ENCODE measurements around the gene SLC35F3. TPM values are rescaled to one million over a fixed set of nuclear protein-coding genes. Genes with fewer than 3 reads are reported as not detected.

SLC35F3 gene
- total RNA-seq, 2 donors from 2014 or later = 14.4 to 14.8 TPM

DNA sequence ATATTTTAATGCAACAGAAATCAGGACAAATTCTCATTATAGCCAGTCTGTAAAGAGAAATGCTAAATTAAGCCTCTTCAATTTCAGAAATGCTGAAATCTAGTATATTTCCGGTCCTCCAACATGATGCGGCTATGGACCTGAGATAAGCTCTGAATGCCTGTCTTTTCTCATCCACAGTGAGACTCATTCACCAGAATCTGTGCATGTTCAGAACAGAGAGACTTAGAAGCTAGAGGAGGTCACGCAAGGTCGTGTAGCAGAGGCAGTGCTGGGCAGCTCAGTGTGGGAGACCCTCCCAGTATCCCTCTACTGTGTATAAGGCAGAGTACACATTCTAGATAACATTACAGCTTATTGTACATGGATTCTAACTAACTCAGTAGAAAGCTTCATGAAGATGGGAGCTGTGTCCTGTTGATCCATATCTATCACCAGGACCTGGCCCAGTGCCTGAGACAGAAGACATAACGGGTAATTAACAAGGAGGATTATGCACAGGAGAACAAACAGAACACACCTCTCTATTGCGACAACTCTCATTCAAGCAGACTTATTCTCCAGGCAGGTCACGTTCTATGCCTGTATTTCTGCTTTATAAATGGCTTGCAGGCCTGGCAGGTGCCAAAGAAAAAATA, 371.8 kb downstream of the SLC35F3 start:
- Mint-ChIP-seq H3K27ac (no peak overlapping the region), H3K36me3 (ENCODE audit: low read depth) (peaks cover 7% of the 10 kb centered on the region), H3K9me3 (peaks cover 7% of the 10 kb centered on the region), H3K4me3 (no peak overlapping the region), H3K4me1 (peaks cover 40% of the 10 kb centered on the region), H3K27me3 (ENCODE audit: insufficient read depth) (no peaks in the 10 kb centered on the region)
- H3K27me3 ChIP-seq (ENCODE audit: control insufficient read depth, insufficient read depth, low read length, poor library complexity, severe bottlenecking) = no peaks in the 10 kb centered on the region
- H3K27ac ChIP-seq (ENCODE audit: low read depth, low read length) = no peak overlapping the region
- H3K9ac ChIP-seq (ENCODE audit: extremely low read depth, low read length, poor library complexity, severe bottlenecking) = no peak overlapping the region
- DNase-seq = no peak
- TF ChIP-seq CTCF (conservative IDR thresholded peaks at IDR 0.05) = no peak
- H3K4me1 ChIP-seq (ENCODE audit: control insufficient read depth, insufficient read depth, low read length) = peaks cover 7% of the 10 kb centered on the region
- no peaks in the 10 kb centered on the region for H3K36me3 ChIP-seq (ENCODE audit: control insufficient read depth, insufficient read depth, low read length)
- H3K4me3 ChIP-seq (ENCODE audit: low read length) = no peak overlapping the region
- peaks cover 5% of the 10 kb centered on the region for H3K9me3 ChIP-seq (ENCODE audit: control insufficient read depth, low read length)
- 88 to 93% methylated on average over 4 to 7 of the region's 7 CpGs for WGBS, 2 experiments (ENCODE audit: insufficient coverage in 1 of 2, insufficient read length in 1 of 2)

DNA sequence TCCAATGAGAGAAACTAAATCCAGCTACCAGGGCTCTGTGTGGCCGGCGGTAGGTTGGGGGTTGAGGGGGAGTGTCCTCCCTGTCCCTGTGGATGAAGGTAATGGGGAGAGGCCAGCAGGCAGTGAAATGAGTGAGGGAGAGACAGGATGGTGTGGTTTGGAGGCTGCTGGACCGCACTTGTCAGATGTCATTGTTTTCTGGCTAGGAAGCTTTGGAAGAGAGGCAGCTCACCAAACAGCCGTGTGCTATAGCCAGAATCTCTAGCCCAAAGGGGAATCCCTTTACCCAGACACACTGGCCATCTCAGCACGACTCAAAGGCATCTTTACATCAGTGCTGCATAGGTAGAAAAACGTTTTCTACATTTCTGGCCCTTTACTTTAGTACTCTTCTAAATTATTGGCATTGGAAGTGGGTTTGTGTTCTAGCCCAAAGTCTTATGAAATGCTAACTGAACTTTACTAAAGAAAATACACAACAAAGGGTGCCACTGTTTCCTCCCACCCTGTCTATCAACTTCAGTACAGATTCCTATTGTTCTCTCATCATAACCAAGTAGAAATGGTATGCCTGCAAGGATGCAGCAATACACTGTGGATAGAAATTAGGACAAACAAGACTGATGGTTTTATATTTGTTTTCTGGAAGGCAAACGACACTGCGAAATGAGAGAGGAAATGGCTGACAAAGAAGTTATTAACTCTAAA, 372.8 kb downstream of the SLC35F3 start:
- H3K36me3 Mint-ChIP-seq (ENCODE audit: low read depth) = peaks cover 7% of the 10 kb centered on the region
- H3K4me1 ChIP-seq (ENCODE audit: control insufficient read depth, insufficient read depth, low read length) = peaks cover 16% of the 10 kb centered on the region
- peaks cover 48% of the 10 kb centered on the region for H3K4me1 Mint-ChIP-seq
- TF ChIP-seq CTCF (conservative IDR thresholded peaks at IDR 0.05) = no peak
- no peaks in the 10 kb centered on the region for H3K36me3 ChIP-seq (ENCODE audit: control insufficient read depth, insufficient read depth, low read length)
- peak overlapping the region; percentile 27 for H3K27ac Mint-ChIP-seq
- H3K27ac ChIP-seq (ENCODE audit: low read depth, low read length) = no peak overlapping the region
- no peak for DNase-seq
- H3K4me3 Mint-ChIP-seq = no peak overlapping the region
- H3K9me3 Mint-ChIP-seq = peaks cover 7% of the 10 kb centered on the region
- peaks cover 5% of the 10 kb centered on the region for H3K9me3 ChIP-seq (ENCODE audit: control insufficient read depth, low read length)
- no peaks in the 10 kb centered on the region for H3K27me3 Mint-ChIP-seq (ENCODE audit: insufficient read depth)
- H3K9ac ChIP-seq (ENCODE audit: extremely low read depth, low read length, poor library complexity, severe bottlenecking) = no peak overlapping the region
- H3K4me3 ChIP-seq (ENCODE audit: low read length) = no peak overlapping the region
- no peaks in the 10 kb centered on the region for H3K27me3 ChIP-seq (ENCODE audit: control insufficient read depth, insufficient read depth, low read length, poor library complexity, severe bottlenecking)
- 81 to 86% methylated on average over 5 to 8 of the region's 8 CpGs for WGBS, 2 experiments (ENCODE audit: insufficient coverage in 1 of 2, insufficient read length in 1 of 2)

DNA sequence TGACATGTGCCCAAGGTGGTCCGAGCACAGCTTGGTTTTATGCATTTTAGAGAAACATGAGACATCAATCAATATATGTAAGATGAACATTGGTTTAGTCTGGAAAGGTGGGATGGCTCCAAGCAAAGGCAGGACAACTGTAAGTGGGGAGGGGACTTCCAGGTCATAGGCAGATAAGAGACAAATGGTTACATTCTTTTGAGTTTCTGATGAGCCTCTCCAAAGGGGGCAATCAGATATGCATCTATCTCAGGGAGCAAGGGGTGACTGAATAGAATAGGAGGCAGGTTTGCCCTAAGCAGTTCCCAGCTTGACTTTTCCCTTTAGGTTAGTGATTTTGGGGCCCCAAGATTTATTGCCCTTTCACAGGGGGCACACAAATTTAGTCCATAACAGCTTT, 374.5 kb downstream of the SLC35F3 start:
- TF ChIP-seq CTCF (conservative IDR thresholded peaks at IDR 0.05) = no peak
- Mint-ChIP-seq H3K4me3 (no peak overlapping the region), H3K27me3 (ENCODE audit: insufficient read depth) (no peaks in the 10 kb centered on the region), H3K36me3 (ENCODE audit: low read depth) (peaks cover 7% of the 10 kb centered on the region), H3K27ac (peak overlapping the region; percentile 68), H3K4me1 (peaks cover 50% of the 10 kb centered on the region), H3K9me3 (peaks cover 7% of the 10 kb centered on the region)
- 85 to 100% methylated on average over 1 of the region's 1 CpG for WGBS, 2 experiments (ENCODE audit: insufficient coverage in 1 of 2, insufficient read length in 1 of 2)
- Histone ChIP-seq H3K9me3 (ENCODE audit: control insufficient read depth, low read length) (peaks cover 5% of the 10 kb centered on the region), H3K27ac (ENCODE audit: low read depth, low read length) (no peak overlapping the region), H3K9ac (ENCODE audit: extremely low read depth, low read length, poor library complexity, severe bottlenecking) (no peak overlapping the region), H3K4me3 (ENCODE audit: low read length) (peak overlapping the region; percentile 51), H3K4me1 (ENCODE audit: control insufficient read depth, insufficient read depth, low read length) (peaks cover 21% of the 10 kb centered on the region), H3K27me3 (ENCODE audit: control insufficient read depth, insufficient read depth, low read length, poor library complexity, severe bottlenecking) (no peaks in the 10 kb centered on the region), H3K36me3 (ENCODE audit: control insufficient read depth, insufficient read depth, low read length) (no peaks in the 10 kb centered on the region)
- DNase-seq = no peak
